K562 (cell line): ENCODE results near the gene TMEM187. TPM values are rescaled to one million over a fixed set of nuclear protein-coding genes. Genes with fewer than 3 reads are reported as not detected.

Source experiments
- ASH1L ChIP-seq: fragments of 450-650 bp; IDR thresholded peaks from 2 replicates; pipeline ENCODE4 v1.6.1; 2018; ENCODE audit warnings: borderline replicate concordance, mild to moderate bottlenecking, low read depth; ENCODE audit not compliant: partially characterized antibody
- CCNT2 ChIP-seq: IDR thresholded peaks from 2 replicates; pipeline ENCODE4 v1.6.1; 2011; ENCODE audit warnings: borderline replicate concordance, low read depth, mild to moderate bottlenecking, moderate library complexity, mixed read lengths, low read length; ENCODE audit not compliant: insufficient read length; ENCODE audit errors: extremely low read depth
- ELF2 ChIP-seq: fragments of 250-450 bp; sonication (Bioruptor Pico); IDR thresholded peaks from 2 replicates; pipeline ENCODE4 v1.5.0; 2021; ENCODE audit warnings: mild to moderate bottlenecking
- ELF4 ChIP-seq: fragments of 450-650 bp; formaldehyde crosslinking; IDR thresholded peaks from 2 replicates; pipeline ENCODE4 v1.4.0; 2022; ENCODE audit warnings: missing genetic modification characterization
- GATA2 ChIP-seq: sonication (generic); formaldehyde crosslinking; IDR thresholded peaks from 2 replicates; pipeline ENCODE4 v1.4.0; 2020; ENCODE audit warnings: mild to moderate bottlenecking, missing genetic modification reagents
- HOXB6 ChIP-seq: fragments of 250-450 bp; sonication (Bioruptor Pico); IDR thresholded peaks from 2 replicates; pipeline ENCODE4 v1.5.1; 2022; ENCODE audit warnings: mild to moderate bottlenecking, borderline replicate concordance
- ILK ChIP-seq: fragments of 450-650 bp; IDR thresholded peaks from 2 replicates; pipeline ENCODE4 v1.6.1; 2016; ENCODE audit warnings: missing genetic modification characterization, low read depth, mild to moderate bottlenecking, missing compliant biosample characterization, moderate library complexity, borderline replicate concordance
- KLF13 ChIP-seq: fragments of 450-650 bp; IDR thresholded peaks from 2 replicates; pipeline ENCODE4 v1.6.1; 2016; ENCODE audit warnings: missing genetic modification characterization, low read depth, mild to moderate bottlenecking, missing compliant biosample characterization, moderate library complexity, borderline replicate concordance
- NCOA4 ChIP-seq: fragments of 450-650 bp; IDR thresholded peaks from 2 replicates; pipeline ENCODE4 v1.6.1; 2018; ENCODE audit warnings: mild to moderate bottlenecking; ENCODE audit not compliant: partially characterized antibody
- NCOR1 ChIP-seq: fragments of 450-650 bp; IDR thresholded peaks from 2 replicates; pipeline ENCODE4 v1.6.1; 2016; ENCODE audit warnings: mild to moderate bottlenecking, moderate library complexity
- PURB ChIP-seq: sonication (generic); formaldehyde crosslinking; IDR thresholded peaks from 2 replicates; pipeline ENCODE4 v1.9.0; 2021; ENCODE audit warnings: low read depth, mild to moderate bottlenecking, missing genetic modification reagents
- PYGO2 ChIP-seq: fragments of 450-650 bp; IDR thresholded peaks from 2 replicates; pipeline ENCODE4 v1.6.1; 2016; ENCODE audit warnings: mild to moderate bottlenecking, missing genetic modification characterization, moderate library complexity, missing compliant biosample characterization
- RCOR1 ChIP-seq, 2 experiments: IDR thresholded peaks; 2 replicates each; pipeline ENCODE4 v1.6.1; 2012; ENCODE audit warnings: low read depth in 2 of 2, low read length in 2 of 2, borderline replicate concordance in 1 of 2, improper control_type of control experiment in 1 of 2
- RFX5 ChIP-seq: IDR thresholded peaks from 2 replicates; pipeline ENCODE4 v1.6.1; 2011; ENCODE audit warnings: low read depth, mild to moderate bottlenecking, improper control_type of control experiment, low read length
- SP1 ChIP-seq: sonication (generic); formaldehyde crosslinking; IDR thresholded peaks from 2 replicates; pipeline ENCODE4 v1.8.1; 2022; ENCODE audit warnings: mild to moderate bottlenecking, missing genetic modification reagents
- ZFP30 ChIP-seq: fragments of 250-450 bp; sonication (Bioruptor Pico); IDR thresholded peaks from 2 replicates; pipeline ENCODE4 v1.8.0; 2022; ENCODE audit warnings: moderate library complexity, mild to moderate bottlenecking, inconsistent platforms, borderline replicate concordance
- ZMIZ1 ChIP-seq, 2 experiments: fragments of 150-350 bp in 1 of 2; IDR thresholded peaks; 2 replicates each; pipeline ENCODE4 v1.6.1; 2012 to 2016; ENCODE audit warnings: low read depth in 2 of 2, low read length in 2 of 2, mild to moderate bottlenecking in 1 of 2, moderate library complexity in 1 of 2
- ZNF347 ChIP-seq: fragments of 450-650 bp; formaldehyde crosslinking; IDR thresholded peaks from 2 replicates; pipeline ENCODE4 v1.4.0; 2020; ENCODE audit warnings: low read depth, mild to moderate bottlenecking, moderate library complexity
- ZNF586 ChIP-seq: fragments of 450-650 bp; formaldehyde crosslinking; conservative IDR thresholded peaks from 2 replicates; pipeline ENCODE4 v1.4.0; 2020; ENCODE audit warnings: mild to moderate bottlenecking, moderate library complexity
- polyA plus RNA-seq, 8 experiments: library from polyadenylated mRNA; depleted of rRNA in 4 of 8; stranded (reverse) in 5 of 8; unstranded in 3 of 8; fragments of >200 nt; fragmentation: Nextera tagmentation in 2 of 8; fragmentation: Illumina TruSeq in 1 of 8; extraction: Ambion mirVana in 2 of 8; extraction: Trizol in 1 of 8; gene quantifications; 2 replicates each; pipeline versions ENCODE4 v1.2.1 to v1.2.3, GENCODE V29; 2011 to 2014; ENCODE audit warnings: inconsistent platforms in 1 of 8, missing spikeins in 1 of 8
- total RNA-seq, 7 experiments: library from RNA; depleted of rRNA in 6 of 7; stranded (reverse); fragments of >200 nt in 6 of 7; fragmentation: Illumina TruSeq in 2 of 7; extraction: Trizol in 2 of 7; gene quantifications; 2 replicates each; pipeline versions ENCODE4 v1.2.1 to v1.2.3, GENCODE V29; 2011 to 2021; ENCODE audit warnings: low replicate concordance in 1 of 7
- TF ChIP-seq, protein P1 (sequence below), 3 experiments: fragments of 200-800 bp in 1 of 3; fragments of 250-450 bp in 1 of 3; fragments of 450-650 bp in 1 of 3; sonication (Bioruptor Pico) in 1 of 3; sonication (Bioruptor generic) in 1 of 3; formaldehyde crosslinking in 1 of 3; IDR thresholded peaks; 2 replicates each; pipeline versions ENCODE4 v1.6.1 to v1.8.0; 2016 to 2022; ENCODE audit warnings: mild to moderate bottlenecking in 2 of 3, missing genetic modification characterization in 2 of 3, missing compliant biosample characterization in 1 of 3, moderate library complexity in 1 of 3

Gene TMEM187
- total and polyA plus RNA-seq, 9 of the 15 experiments (the other 6 are each of a cell fraction or from before 2014, with no cell fraction given) = 0.13 to 6.4 (median 1.6) TPM

GRCh38 chrX:153971450-153972367 lies 845 bp upstream of the TMEM187 start, which contains the start of gene HCFC1 (continued):
- TF ChIP-seq, protein P1, sequence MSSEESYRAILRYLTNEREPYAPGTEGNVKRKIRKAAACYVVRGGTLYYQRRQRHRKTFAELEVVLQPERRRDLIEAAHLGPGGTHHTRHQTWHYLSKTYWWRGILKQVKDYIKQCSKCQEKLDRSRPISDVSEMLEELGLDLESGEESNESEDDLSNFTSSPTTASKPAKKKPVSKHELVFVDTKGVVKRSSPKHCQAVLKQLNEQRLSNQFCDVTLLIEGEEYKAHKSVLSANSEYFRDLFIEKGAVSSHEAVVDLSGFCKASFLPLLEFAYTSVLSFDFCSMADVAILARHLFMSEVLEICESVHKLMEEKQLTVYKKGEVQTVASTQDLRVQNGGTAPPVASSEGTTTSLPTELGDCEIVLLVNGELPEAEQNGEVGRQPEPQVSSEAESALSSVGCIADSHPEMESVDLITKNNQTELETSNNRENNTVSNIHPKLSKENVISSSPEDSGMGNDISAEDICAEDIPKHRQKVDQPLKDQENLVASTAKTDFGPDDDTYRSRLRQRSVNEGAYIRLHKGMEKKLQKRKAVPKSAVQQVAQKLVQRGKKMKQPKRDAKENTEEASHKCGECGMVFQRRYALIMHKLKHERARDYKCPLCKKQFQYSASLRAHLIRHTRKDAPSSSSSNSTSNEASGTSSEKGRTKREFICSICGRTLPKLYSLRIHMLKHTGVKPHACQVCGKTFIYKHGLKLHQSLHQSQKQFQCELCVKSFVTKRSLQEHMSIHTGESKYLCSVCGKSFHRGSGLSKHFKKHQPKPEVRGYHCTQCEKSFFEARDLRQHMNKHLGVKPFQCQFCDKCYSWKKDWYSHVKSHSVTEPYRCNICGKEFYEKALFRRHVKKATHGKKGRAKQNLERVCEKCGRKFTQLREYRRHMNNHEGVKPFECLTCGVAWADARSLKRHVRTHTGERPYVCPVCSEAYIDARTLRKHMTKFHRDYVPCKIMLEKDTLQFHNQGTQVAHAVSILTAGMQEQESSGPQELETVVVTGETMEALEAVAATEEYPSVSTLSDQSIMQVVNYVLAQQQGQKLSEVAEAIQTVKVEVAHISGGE (CRISPR knock-in tag; IDR thresholded peaks at IDR 0.05) = peak in 2 of 3 experiments; percentile 16 to 88; a peak in 2 of 6 replicates
- TF ChIP-seq PURB (CRISPR knock-in tag) (no peak), GATA2 (CRISPR knock-in tag) (no peak), ELF2 (CRISPR knock-in tag) (no peak), KLF13 (tag) (peak; percentile 81), RCOR1 (IDR thresholded peaks at IDR 0.05; ENCODE audit: borderline replicate concordance in 1 of 2, low read depth in 2 of 2, low read length in 2 of 2) (no peak), ZNF586 (CRISPR knock-in tag) (no peak), ILK (tag) (no peak), PYGO2 (no peak), ASH1L (no peak), HOXB6 (CRISPR knock-in tag) (no peak), SP1 (CRISPR knock-in tag) (peak; percentile 80), ELF4 (CRISPR knock-in tag) (peak; percentile 29; the same call in 1 of the 2 replicates), RFX5 (no peak), ZMIZ1 (IDR thresholded peaks at IDR 0.05; ENCODE audit: low read depth in 2 of 2, low read length in 2 of 2) (peak in 1 of 2 experiments; percentile 20; a peak in 1 of 4 replicates), NCOA4 (no peak), ZFP30 (CRISPR knock-in tag) (no peak), CCNT2 (no peak), NCOR1 (no peak), ZNF347 (CRISPR knock-in tag) (no peak)
